ENCODE measurements around the gene C21orf58.
"Not testable (repeated sequence)": the region's sequence is repeated elsewhere in the genome, so short reads cannot be mapped to it uniquely, and the experiment has no call there.

The C21orf58 gene

DNA sequence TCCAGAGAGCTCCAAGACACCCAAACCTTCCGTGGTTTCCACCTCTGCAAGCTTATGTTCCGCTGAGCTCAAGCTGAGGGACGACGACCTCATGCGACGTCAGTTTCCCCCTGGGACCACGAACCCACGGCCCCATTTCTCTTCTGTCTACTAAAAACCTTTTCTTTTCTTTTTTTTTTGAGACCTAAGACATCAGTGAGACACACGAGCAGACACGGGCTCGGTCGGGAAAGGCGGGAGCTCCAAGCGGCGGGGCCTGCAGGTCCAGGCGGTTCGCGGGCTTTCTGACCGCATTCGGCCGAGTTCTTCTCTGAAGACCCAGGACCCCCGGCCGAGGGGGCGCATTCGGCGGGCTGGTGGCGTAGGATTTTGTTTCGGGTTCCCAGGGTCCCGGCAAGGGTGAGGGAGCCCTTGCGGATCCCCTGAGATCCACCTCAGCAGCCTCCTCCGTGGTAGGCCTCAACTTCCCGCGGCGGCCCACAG, 402 bp downstream of the C21orf58 start:
- peak; percentile 49 for DNase-seq

GRCh38 chr21:46322351-46323226, 1.1 kb downstream of the C21orf58 start:
- no peak for DNase-seq

- DNase-seq = no peak
Measured at GRCh38 chr21:46320331-46320801, 3.3 kb downstream of the C21orf58 start.

DNA sequence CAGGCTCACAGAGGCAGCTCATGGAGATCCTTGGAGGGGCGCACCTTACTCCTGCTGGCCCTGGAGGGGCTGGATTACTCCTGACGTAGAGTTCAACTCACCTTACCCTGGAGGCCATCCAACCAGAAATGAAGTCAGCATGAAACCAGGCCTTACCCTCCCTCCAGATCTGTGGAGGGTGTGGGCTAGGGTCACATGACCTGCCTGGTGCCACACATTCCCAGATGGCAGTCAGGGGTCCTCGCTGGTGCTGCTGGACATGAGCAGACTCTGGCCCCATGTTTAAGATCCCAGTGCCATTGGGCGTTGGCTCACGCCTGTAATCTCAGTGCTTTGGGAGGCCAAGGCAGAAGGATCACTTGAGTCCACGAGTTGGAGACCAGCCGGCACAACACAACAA, 4.5 kb downstream of the C21orf58 start:
- no peak for DNase-seq

GRCh38 chr21:46318464-46318845, 5.2 kb downstream of the C21orf58 start:
- DNase-seq = no peak

- DNase-seq = no peak
Measured at GRCh38 chr21:46317710-46318463, 5.8 kb downstream of the C21orf58 start.

- no peak for DNase-seq
Measured at GRCh38 chr21:46316708-46317324, 6.9 kb downstream of the C21orf58 start.

- no peak for DNase-seq
Measured at GRCh38 chr21:46314441-46315020, 9.1 kb downstream of the C21orf58 start.

- DNase-seq = no peak
Measured at GRCh38 chr21:46312949-46313348, 10.7 kb downstream of the C21orf58 start.

DNA sequence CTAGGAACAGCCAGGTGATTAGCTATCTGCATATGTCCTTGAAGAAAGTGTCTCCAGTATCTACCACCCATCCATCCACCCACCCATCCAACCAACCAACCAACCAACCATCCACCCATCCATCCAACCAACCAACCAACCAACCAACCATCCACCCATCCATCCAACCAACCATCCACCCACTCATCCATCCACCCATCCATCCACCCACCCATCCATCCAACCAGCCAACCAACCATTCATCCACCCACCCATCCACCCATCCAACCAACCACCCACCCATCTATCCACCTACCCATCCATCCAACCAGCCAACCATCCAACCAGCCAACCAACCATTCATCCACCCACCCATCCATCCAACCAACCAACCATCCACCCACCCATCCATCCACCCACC, 12.1 kb downstream of the C21orf58 start:
- DNase-seq = no peak

DNA sequence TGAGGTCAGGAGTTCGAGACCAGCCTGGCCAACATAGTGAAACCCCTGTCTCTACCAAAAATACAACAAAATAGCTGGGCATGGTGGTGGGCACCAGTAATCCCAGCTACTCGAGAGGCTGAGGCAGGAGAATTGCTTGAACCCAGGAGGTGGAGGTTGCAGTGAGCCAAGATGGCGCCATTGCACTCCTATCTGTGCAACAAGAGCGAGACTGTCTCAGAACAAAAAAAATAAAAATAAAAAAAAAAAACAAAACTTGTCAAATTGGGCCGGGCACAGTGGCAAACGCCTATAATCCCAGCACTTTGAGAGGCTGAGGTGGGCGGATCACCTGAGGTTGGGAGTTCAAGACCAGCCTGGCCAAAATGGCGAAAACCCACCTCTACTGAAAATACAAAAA, 13.4 kb downstream of the C21orf58 start:
- DNase-seq = not testable (repeated sequence)

- peak; percentile 42 for DNase-seq
Measured at GRCh38 chr21:46308431-46308830, 15.2 kb downstream of the C21orf58 start.

GRCh38 chr21:46307625-46308024, 16.0 kb downstream of the C21orf58 start:
- DNase-seq = no peak

DNA sequence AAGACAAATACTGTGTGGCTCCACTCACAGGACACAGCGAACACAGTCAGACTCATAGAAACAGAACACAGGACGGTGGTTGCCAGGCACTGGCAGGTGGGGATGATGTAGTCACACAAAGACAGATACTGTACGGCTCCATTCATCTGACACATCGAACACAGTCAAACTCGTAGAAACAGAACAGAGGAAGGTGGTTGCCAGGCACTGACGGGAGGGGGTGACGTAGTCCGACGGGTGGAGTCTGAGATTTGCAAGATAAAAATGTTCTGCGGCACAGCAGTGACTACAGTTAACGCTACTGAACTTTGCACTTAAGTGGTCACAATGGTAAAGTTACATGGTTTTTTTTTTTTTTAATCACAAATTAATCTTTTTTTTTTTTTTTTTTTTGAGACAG, 18.7 kb downstream of the C21orf58 start:
- DNase-seq = no peak

GRCh38 chr21:46304437-46304836, 19.2 kb downstream of the C21orf58 start:
- no peak for DNase-seq

DNA sequence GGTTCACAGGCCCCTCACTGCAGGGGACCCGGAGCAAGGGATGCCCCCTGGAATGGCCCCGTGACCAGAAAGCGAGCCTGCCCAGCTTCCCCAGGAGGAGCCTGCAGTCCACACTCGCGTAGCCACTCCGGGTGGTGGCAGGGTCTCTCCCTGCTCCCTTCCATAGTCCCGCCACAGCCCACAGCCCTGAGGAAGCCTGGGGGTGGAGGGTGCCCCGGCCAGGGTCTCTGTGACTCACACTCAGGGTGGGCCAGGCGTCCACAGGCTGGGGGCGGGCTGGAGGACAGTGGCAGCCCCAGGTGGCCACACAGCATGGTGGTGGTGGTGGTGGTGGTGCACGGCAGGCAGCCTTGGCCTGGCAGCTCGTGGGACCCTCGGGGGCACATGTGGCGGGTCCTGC, 21.9 kb downstream of the C21orf58 start:
- DNase-seq = no peak

- no peak for DNase-seq
Measured at GRCh38 chr21:46299167-46299566, 24.5 kb downstream of the C21orf58 start.

GRCh38 chr21:46297338-46298271, 26.1 kb downstream of the C21orf58 start:
- no peak for DNase-seq

- DNase-seq = no peak
Measured at GRCh38 chr21:46295996-46296752, 27.5 kb downstream of the C21orf58 start.

- peak; percentile 58 for DNase-seq
Measured at GRCh38 chr21:46295177-46295770, 28.4 kb downstream of the C21orf58 start.
